Measurements from ENCODE around the gene WASHC3. TPM values are rescaled to one million over a fixed set of nuclear protein-coding genes. Genes with fewer than 3 reads are reported as not detected.

WASHC3 gene
- total RNA-seq, 1 donor from 2014 or later = 35.9 TPM

DNA sequence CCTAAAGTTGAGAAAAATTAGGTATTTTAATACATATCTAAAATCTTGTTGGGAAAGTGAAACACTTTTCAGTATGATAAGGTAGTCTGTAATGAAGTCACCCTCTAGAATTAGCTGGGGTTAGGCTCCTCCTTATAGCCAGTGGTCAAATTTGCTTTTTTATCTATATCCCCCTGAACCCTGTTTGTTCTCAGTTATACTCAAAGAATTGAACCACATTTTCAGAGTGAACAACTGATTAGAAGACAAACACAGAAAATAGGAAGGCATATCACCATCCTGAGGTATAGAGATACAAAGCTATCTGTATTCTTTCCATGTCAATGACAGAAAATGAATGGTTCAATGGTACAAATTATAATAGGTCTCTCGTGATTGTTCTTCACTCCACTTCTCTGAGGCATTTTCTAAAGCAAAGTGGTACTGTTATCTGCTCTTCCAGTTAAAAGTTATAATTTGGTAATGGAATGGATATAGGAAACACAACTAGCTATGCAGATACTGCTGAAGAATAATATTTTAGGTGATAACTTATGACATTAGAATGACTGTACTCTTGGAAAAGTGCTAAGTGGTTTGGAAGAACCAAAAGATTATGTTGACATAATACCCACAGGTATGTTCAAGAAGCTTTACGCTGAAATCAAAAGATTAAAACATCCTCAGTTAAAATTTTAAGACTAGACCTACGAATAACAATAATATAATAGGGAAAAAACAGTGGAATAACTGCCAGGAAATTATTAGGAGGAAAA, 27.6 kb downstream of the WASHC3 start:
- Histone ChIP-seq H4K20me1 (ENCODE audit: low read depth) (no peaks in the 10 kb centered on the region), H3K27ac (no peak overlapping the region), H3K4me2 (no peak overlapping the region), H3F3A (ENCODE audit: low read depth) (no peaks in the 10 kb centered on the region), H3K79me2 (ENCODE audit: low read depth) (no peaks in the 10 kb centered on the region), H3K9me3 (ENCODE audit: low read depth) (no peaks in the 10 kb centered on the region), H3K4me1 (no peaks in the 10 kb centered on the region), H3K9ac (no peak overlapping the region), H3K27me3 (no peaks in the 10 kb centered on the region), H2AFZ (replicated peaks) (no peak overlapping the region), H3K4me3 (no peak overlapping the region), H3K36me3 (no peaks in the 10 kb centered on the region)
- Mint-ChIP-seq H3K9me3 (no peaks in the 10 kb centered on the region), H3K27me3 (ENCODE audit: insufficient read depth, low read depth) (no peaks in the 10 kb centered on the region), H3K4me1 (no peaks in the 10 kb centered on the region), H3K4me3 (no peak overlapping the region), H3K27ac (no peak overlapping the region), H3K36me3 (peaks cover 2% of the 10 kb centered on the region)
- DNase-seq (ENCODE audit: low spot score) = no peak
- TF ChIP-seq EZH2phosphoT487 (IDR thresholded peaks at IDR 0.05) (no peak), EZH2 (IDR thresholded peaks at IDR 0.05) (no peak)
- TF ChIP-seq, protein P1, sequence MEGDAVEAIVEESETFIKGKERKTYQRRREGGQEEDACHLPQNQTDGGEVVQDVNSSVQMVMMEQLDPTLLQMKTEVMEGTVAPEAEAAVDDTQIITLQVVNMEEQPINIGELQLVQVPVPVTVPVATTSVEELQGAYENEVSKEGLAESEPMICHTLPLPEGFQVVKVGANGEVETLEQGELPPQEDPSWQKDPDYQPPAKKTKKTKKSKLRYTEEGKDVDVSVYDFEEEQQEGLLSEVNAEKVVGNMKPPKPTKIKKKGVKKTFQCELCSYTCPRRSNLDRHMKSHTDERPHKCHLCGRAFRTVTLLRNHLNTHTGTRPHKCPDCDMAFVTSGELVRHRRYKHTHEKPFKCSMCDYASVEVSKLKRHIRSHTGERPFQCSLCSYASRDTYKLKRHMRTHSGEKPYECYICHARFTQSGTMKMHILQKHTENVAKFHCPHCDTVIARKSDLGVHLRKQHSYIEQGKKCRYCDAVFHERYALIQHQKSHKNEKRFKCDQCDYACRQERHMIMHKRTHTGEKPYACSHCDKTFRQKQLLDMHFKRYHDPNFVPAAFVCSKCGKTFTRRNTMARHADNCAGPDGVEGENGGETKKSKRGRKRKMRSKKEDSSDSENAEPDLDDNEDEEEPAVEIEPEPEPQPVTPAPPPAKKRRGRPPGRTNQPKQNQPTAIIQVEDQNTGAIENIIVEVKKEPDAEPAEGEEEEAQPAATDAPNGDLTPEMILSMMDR (IDR thresholded peaks at IDR 0.05) = no peak

- no peaks in the 10 kb centered on the region for H3K27me3 ChIP-seq
- no peak overlapping the region for H3K27ac ChIP-seq
- no peaks in the 10 kb centered on the region for H3F3A ChIP-seq (ENCODE audit: low read depth)
- H3K9me3 ChIP-seq (ENCODE audit: low read depth) = no peaks in the 10 kb centered on the region
- Mint-ChIP-seq H3K36me3 (peaks cover 2% of the 10 kb centered on the region), H3K4me1 (no peaks in the 10 kb centered on the region), H3K4me3 (no peak overlapping the region), H3K27me3 (ENCODE audit: insufficient read depth, low read depth) (no peaks in the 10 kb centered on the region), H3K27ac (no peak overlapping the region), H3K9me3 (no peaks in the 10 kb centered on the region)
- H2AFZ ChIP-seq (replicated peaks) = no peak overlapping the region
- H3K9ac ChIP-seq = no peak overlapping the region
- no peaks in the 10 kb centered on the region for H3K36me3 ChIP-seq
- H3K79me2 ChIP-seq (ENCODE audit: low read depth) = no peaks in the 10 kb centered on the region
- no peak overlapping the region for H3K4me2 ChIP-seq
- TF ChIP-seq, protein P1 (IDR thresholded peaks at IDR 0.05) = no peak
- TF ChIP-seq EZH2 (IDR thresholded peaks at IDR 0.05) (no peak), EZH2phosphoT487 (IDR thresholded peaks at IDR 0.05) (no peak)
- H3K4me3 ChIP-seq = no peak overlapping the region
- no peaks in the 10 kb centered on the region for H4K20me1 ChIP-seq (ENCODE audit: low read depth)
- DNase-seq (ENCODE audit: low spot score) = no peak
- H3K4me1 ChIP-seq = no peaks in the 10 kb centered on the region
Measured at GRCh38 chr12:102031852-102032251, 29.9 kb downstream of the WASHC3 start.

DNA sequence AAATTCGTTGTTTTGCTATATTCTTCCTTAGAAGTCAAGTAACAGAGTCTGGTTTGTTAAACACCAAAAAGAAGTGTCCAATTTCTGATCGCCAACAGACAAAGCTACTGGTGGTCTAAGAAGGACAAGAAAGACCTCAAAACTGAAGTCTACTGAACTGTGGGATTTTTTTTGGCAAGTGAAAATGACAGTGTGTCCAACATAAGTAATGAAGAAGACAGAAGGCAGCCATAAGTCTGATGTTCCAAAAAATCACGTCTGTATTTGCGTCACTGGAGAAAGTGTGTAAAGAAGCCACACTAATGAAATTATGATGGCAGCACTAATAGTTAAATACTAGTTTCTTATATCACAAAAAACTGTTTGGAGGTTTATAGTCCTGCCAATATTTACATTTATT, 32.6 kb downstream of the WASHC3 start:
- H3K4me3 Mint-ChIP-seq = no peak overlapping the region
- no peaks in the 10 kb centered on the region for H3K27me3 ChIP-seq
- no peaks in the 10 kb centered on the region for H3K4me1 Mint-ChIP-seq
- H3K27me3 Mint-ChIP-seq (ENCODE audit: insufficient read depth, low read depth) = no peaks in the 10 kb centered on the region
- H3K4me2 ChIP-seq = no peak overlapping the region
- H3K27ac Mint-ChIP-seq = no peak overlapping the region
- H3K79me2 ChIP-seq (ENCODE audit: low read depth) = no peaks in the 10 kb centered on the region
- H3K27ac ChIP-seq = no peak overlapping the region
- H4K20me1 ChIP-seq (ENCODE audit: low read depth) = no peaks in the 10 kb centered on the region
- H3K9ac ChIP-seq = no peak overlapping the region
- no peaks in the 10 kb centered on the region for H3K9me3 ChIP-seq (ENCODE audit: low read depth)
- H3K9me3 Mint-ChIP-seq = no peaks in the 10 kb centered on the region
- DNase-seq (ENCODE audit: low spot score) = no peak
- H3K36me3 Mint-ChIP-seq = no peaks in the 10 kb centered on the region
- TF ChIP-seq, protein P1 (IDR thresholded peaks at IDR 0.05) = no peak
- TF ChIP-seq EZH2phosphoT487 (IDR thresholded peaks at IDR 0.05) (no peak), EZH2 (IDR thresholded peaks at IDR 0.05) (no peak)
- H3K36me3 ChIP-seq = no peaks in the 10 kb centered on the region
- no peaks in the 10 kb centered on the region for H3K4me1 ChIP-seq
- H3K4me3 ChIP-seq = no peak overlapping the region
- no peaks in the 10 kb centered on the region for H3F3A ChIP-seq (ENCODE audit: low read depth)
- no peak overlapping the region for H2AFZ ChIP-seq (replicated peaks)
